ENCODE results near the gene ZNF581. TPM values are rescaled to one million over a fixed set of nuclear protein-coding genes. Genes with fewer than 3 reads are reported as not detected.

Gene ZNF581
- total RNA-seq, 1 donor, result 25.7 TPM

GRCh38 chr19:55654868-55655647 is 11.6 kb downstream of the ZNF581 start, which contains the start of gene U2AF2:
U2AF2 (plus strand) TSS chr19:55655035; CDS start chr19:55655105, 70 bp downstream.
- DNase-seq (ENCODE audit: insufficient read length, low spot score, missing footprints), result peak; percentile 99
- no peaks in the 10 kb centered on the region for H3K9me3 ChIP-seq (ENCODE audit: low read depth, low read length)
- H3K27ac ChIP-seq (ENCODE audit: low read depth, low read length), result peak within 1 kb of the TSS; percentile 97
- H4K20me1 ChIP-seq (ENCODE audit: insufficient read depth, low read length), result peaks cover 47% of the 10 kb centered on the region
- H2AFZ ChIP-seq (ENCODE audit: low read length), result peak within 1 kb of the TSS; percentile 91
- peak within 1 kb of the TSS; percentile 97 for H3K4me3 ChIP-seq (ENCODE audit: insufficient read depth, low read length)
- no peaks in the 10 kb centered on the region for H3K36me3 ChIP-seq (ENCODE audit: insufficient read depth, low read length)
- no peaks in the 10 kb centered on the region for H3K27me3 ChIP-seq (ENCODE audit: insufficient read depth, low read length)
- peaks cover 51% of the 10 kb centered on the region for H3K79me2 ChIP-seq (ENCODE audit: insufficient read depth, low read length)
- peak within 1 kb of the TSS; percentile 98 for H3K4me2 ChIP-seq (ENCODE audit: insufficient read depth, low read length)
- no peak for TF ChIP-seq CTCF (IDR thresholded peaks at IDR 0.05; ENCODE audit: extremely low read depth, low read depth, low read length)
- peaks cover 30% of the 10 kb centered on the region for H3K4me1 ChIP-seq (ENCODE audit: insufficient read depth, low read length)

GRCh38 chr19:55655648-55656040 is 12.2 kb downstream of the ZNF581 start:
- Histone ChIP-seq H3K9me3 (ENCODE audit: low read depth, low read length) (no peaks in the 10 kb centered on the region), H3K79me2 (ENCODE audit: insufficient read depth, low read length) (peaks cover 57% of the 10 kb centered on the region), H3K36me3 (ENCODE audit: insufficient read depth, low read length) (peaks cover 3% of the 10 kb centered on the region), H2AFZ (ENCODE audit: low read length) (peak overlapping the region; percentile 57), H3K4me3 (ENCODE audit: insufficient read depth, low read length) (peak overlapping the region; percentile 97), H3K27ac (ENCODE audit: low read depth, low read length) (peak overlapping the region; percentile 94), H3K27me3 (ENCODE audit: insufficient read depth, low read length) (no peaks in the 10 kb centered on the region), H3K4me1 (ENCODE audit: insufficient read depth, low read length) (peaks cover 30% of the 10 kb centered on the region), H4K20me1 (ENCODE audit: insufficient read depth, low read length) (peaks cover 50% of the 10 kb centered on the region), H3K4me2 (ENCODE audit: insufficient read depth, low read length) (peak overlapping the region; percentile 98)
- no peak for TF ChIP-seq CTCF (IDR thresholded peaks at IDR 0.05; ENCODE audit: extremely low read depth, low read depth, low read length)
- no peak for DNase-seq (ENCODE audit: insufficient read length, low spot score, missing footprints)

DNA sequence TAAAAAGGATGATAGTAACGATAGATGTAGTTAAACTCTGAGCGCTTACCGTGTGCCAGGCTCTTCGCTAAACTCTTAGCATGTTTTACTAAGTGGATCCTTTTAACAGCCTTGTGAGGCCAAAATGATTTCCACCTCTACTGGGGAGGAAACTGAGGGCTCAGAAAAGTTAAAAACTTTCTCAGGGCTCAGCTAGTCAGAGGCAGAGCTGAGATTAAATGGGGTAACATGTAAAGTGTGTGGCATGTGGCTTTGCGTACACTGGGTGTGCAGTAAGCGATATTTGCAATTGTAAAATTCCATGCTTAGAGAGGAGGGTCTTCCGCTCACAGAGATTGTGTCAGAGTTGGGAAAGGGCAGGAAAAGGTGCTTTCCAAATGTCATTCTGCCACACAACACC is 13.1 kb downstream of the ZNF581 start:
- Histone ChIP-seq H3K9me3 (ENCODE audit: low read depth, low read length) (no peaks in the 10 kb centered on the region), H3K4me3 (ENCODE audit: insufficient read depth, low read length) (peak overlapping the region; percentile 97), H3K27me3 (ENCODE audit: insufficient read depth, low read length) (no peaks in the 10 kb centered on the region), H3K79me2 (ENCODE audit: insufficient read depth, low read length) (peaks cover 66% of the 10 kb centered on the region), H2AFZ (ENCODE audit: low read length) (no peak overlapping the region), H3K4me2 (ENCODE audit: insufficient read depth, low read length) (peak overlapping the region; percentile 98), H3K27ac (ENCODE audit: low read depth, low read length) (peak overlapping the region; percentile 43), H3K36me3 (ENCODE audit: insufficient read depth, low read length) (peaks cover 12% of the 10 kb centered on the region), H4K20me1 (ENCODE audit: insufficient read depth, low read length) (peaks cover 53% of the 10 kb centered on the region), H3K4me1 (ENCODE audit: insufficient read depth, low read length) (peaks cover 30% of the 10 kb centered on the region)
- no peak for TF ChIP-seq CTCF (IDR thresholded peaks at IDR 0.05; ENCODE audit: extremely low read depth, low read depth, low read length)
- peak; percentile 68 for DNase-seq (ENCODE audit: insufficient read length, low spot score, missing footprints)

- Histone ChIP-seq H3K4me3 (ENCODE audit: insufficient read depth, low read length) (peak overlapping the region; percentile 97), H2AFZ (ENCODE audit: low read length) (no peak overlapping the region), H4K20me1 (ENCODE audit: insufficient read depth, low read length) (peaks cover 57% of the 10 kb centered on the region), H3K4me2 (ENCODE audit: insufficient read depth, low read length) (peak overlapping the region; percentile 98), H3K27me3 (ENCODE audit: insufficient read depth, low read length) (no peaks in the 10 kb centered on the region), H3K27ac (ENCODE audit: low read depth, low read length) (peak overlapping the region; percentile 43), H3K4me1 (ENCODE audit: insufficient read depth, low read length) (peaks cover 30% of the 10 kb centered on the region), H3K9me3 (ENCODE audit: low read depth, low read length) (no peaks in the 10 kb centered on the region), H3K79me2 (ENCODE audit: insufficient read depth, low read length) (peaks cover 72% of the 10 kb centered on the region), H3K36me3 (ENCODE audit: insufficient read depth, low read length) (peaks cover 18% of the 10 kb centered on the region)
- peak; percentile 86 for DNase-seq (ENCODE audit: insufficient read length, low spot score, missing footprints)
- TF ChIP-seq CTCF (IDR thresholded peaks at IDR 0.05; ENCODE audit: extremely low read depth, low read depth, low read length), result no peak
Measured at GRCh38 chr19:55656988-55657747, 13.7 kb downstream of the ZNF581 start.

All from osteoblast (primary cell).